Left ventricle myocardium superior (tissue), 1 donor: ENCODE data around the gene TMEM220. TPM values are rescaled to one million over a fixed set of nuclear protein-coding genes. Genes with fewer than 3 reads are reported as not detected.

Experiments used
- ATAC-seq: fragments of 200-7000 bp; cut with Tn5 transposase; one replicate; pipeline ENCODE4 v1.9.1; 2020; ENCODE audit warnings: mild to moderate bottlenecking, moderate library complexity
- DNase-seq: peaks from one replicate; pipeline ENCODE4 v3.0.0-alpha.2; 2020
- intact Hi-C: fragments of 100-400 bp; cut with micrococcal nuclease; formaldehyde crosslinking; loops from one replicate; pipeline ENCODE4 v1.11.0; 2022
- total RNA-seq: library from RNA; stranded (reverse); fragmentation: NEBNext Ultra II Directional; extraction: Animal tissue kit (Norgen Biotek cat#: 25700); gene quantifications from one replicate; pipeline ENCODE4 v1.2.1, GENCODE V29; 2021
- donor health status: DM: no; HTN: yes; CAD: no; lungs with severe emphysema.

Gene TMEM220
- total RNA-seq, 1 donor from 2014 or later: 6.3 TPM

DNA sequence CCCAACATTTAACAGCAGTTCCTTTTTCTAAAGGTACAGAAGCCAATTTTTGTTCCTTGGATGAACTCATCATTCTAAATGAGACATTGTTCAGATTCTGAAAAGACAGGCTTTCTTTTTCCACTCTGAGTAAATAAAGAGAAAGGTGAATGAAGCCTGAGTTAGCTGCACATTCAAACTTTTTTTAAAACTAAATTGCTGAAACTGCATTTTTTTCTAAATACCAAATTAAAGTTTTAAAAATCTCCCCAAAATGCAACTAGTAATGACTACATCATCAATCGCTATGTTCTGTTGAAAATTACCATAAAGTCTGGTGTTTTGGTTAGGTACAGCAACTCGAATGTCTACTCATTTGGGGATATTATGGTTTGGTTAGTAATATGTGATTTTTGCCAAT lies 42.3 kb downstream of the TMEM220 start:
- intact Hi-C loops: no loop called here
- DNase-seq: no peak
- no peak for ATAC-seq

- DNase-seq: no peak
- ATAC-seq: no peak
- intact Hi-C loops: no loop called here
Measured at GRCh38 chr17:10683853-10684252, 46.0 kb downstream of the TMEM220 start.

- intact Hi-C loops: no loop called here
- DNase-seq (no peak), ATAC-seq (no peak)
Measured at GRCh38 chr17:10681866-10682446, 47.9 kb downstream of the TMEM220 start.

- no peak for DNase-seq
- intact Hi-C loops: no loop called here
- no peak for ATAC-seq
Measured at GRCh38 chr17:10674704-10675103, 55.1 kb downstream of the TMEM220 start.

- intact Hi-C loops: no loop called here
- no peak for ATAC-seq
- no peak for DNase-seq
Measured at GRCh38 chr17:10673312-10673711, 56.5 kb downstream of the TMEM220 start.

- intact Hi-C loops: no loop called here
- no peak for DNase-seq
- no peak for ATAC-seq
Measured at GRCh38 chr17:10668775-10669174, 61.0 kb downstream of the TMEM220 start.

DNA sequence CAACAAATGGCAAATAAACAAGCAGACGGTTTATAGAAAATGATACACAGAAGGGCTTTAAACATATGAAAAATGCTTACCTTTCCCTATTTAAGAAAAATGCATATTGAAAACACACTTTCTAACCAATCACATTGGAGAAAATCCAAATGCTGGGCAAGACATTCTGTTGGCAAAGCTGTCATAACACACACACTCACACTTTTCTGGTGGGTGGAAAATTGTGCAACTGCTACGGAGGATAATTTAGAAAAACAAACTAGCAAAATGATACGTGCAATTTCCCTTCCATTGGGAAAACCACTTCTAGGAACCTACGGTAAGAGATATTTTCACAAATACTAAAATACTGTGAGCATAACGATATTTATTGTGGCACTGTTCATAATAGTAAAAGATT lies 62.9 kb downstream of the TMEM220 start:
- DNase-seq (no peak), ATAC-seq (no peak)
- intact Hi-C loops: no loop called here

GRCh38 chr17:10664571-10664970 lies 65.3 kb downstream of the TMEM220 start:
- ATAC-seq (no peak), DNase-seq (no peak)
- intact Hi-C loops: no loop called here

Other genes with a start within 250 kb of the TMEM220 start
- 0.10 TPM for gene MYH1, start 211.5 kb downstream of the TMEM220 start, total RNA-seq
- 0.10 TPM for gene MYH2, start 180.4 kb downstream of the TMEM220 start, total RNA-seq
- 0.87 TPM for gene MYH3, start 72.7 kb downstream of the TMEM220 start, total RNA-seq
- 32.3 TPM for gene SCO1, start 32.5 kb downstream of the TMEM220 start, total RNA-seq
- 4.8 TPM for gene ADPRM, start 32.4 kb downstream of the TMEM220 start, total RNA-seq
- gene TMEM238L, start 74.1 kb upstream of the TMEM220 start, total RNA-seq: not detected
- not detected for gene PIRT, start 108.1 kb upstream of the TMEM220 start, total RNA-seq